ENCODE results near the gene SPRR2G. TPM values are rescaled to one million over a fixed set of nuclear protein-coding genes. Genes with fewer than 3 reads are reported as not detected.
"Not testable (repeated sequence)": the region's sequence is repeated elsewhere in the genome, so short reads cannot be mapped to it uniquely, and the experiment has no call there.

SPRR2G gene
- total RNA-seq, 6 donors from 2014 or later, result not detected

- 66 to 82% methylated on average over 3 of the region's 3 CpGs for WGBS, 2 donors
- no peak overlapping the region for H3K27ac ChIP-seq
These were observed 1.8 kb upstream of the SPRR2G start for GRCh38 chr1:153152481-153152880.

DNA sequence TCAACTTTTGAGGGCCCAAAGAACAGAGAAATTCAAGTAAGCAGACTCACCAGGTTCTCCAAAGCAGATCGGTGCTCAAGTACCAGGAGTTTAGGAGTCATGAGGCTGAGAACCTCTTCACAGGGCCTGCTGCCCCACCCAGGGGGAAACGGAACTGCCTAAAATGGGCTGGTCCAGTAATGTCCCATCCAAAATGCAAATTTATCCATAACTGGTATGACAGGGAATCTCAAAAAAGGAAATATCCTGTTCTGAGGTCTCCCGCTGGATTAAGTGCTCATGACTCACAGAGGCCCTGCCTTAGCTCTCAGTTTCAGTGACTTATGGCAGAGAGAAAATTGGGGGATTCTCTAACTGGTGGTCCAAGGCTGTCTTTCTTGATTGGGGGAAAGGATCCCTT is 9.3 kb downstream of the SPRR2G start:
- Histone ChIP-seq H3K9me3 (no peaks in the 10 kb centered on the region), H3K4me3 (no peak overlapping the region), H3K36me3 (no peaks in the 10 kb centered on the region), H3K4me1 (no peaks in the 10 kb centered on the region), H3K27me3 (no peaks in the 10 kb centered on the region), H3K27ac (no peak overlapping the region)
- ATAC-seq (ENCODE audit: low FRiP score in 2 of 2), result no peak
- TF ChIP-seq EP300 (IDR thresholded peaks at IDR 0.05) (no peak), POLR2A (IDR thresholded peaks at IDR 0.05) (no peak), POLR2AphosphoS5 (IDR thresholded peaks at IDR 0.05) (no peak)
- TF ChIP-seq, protein P1, sequence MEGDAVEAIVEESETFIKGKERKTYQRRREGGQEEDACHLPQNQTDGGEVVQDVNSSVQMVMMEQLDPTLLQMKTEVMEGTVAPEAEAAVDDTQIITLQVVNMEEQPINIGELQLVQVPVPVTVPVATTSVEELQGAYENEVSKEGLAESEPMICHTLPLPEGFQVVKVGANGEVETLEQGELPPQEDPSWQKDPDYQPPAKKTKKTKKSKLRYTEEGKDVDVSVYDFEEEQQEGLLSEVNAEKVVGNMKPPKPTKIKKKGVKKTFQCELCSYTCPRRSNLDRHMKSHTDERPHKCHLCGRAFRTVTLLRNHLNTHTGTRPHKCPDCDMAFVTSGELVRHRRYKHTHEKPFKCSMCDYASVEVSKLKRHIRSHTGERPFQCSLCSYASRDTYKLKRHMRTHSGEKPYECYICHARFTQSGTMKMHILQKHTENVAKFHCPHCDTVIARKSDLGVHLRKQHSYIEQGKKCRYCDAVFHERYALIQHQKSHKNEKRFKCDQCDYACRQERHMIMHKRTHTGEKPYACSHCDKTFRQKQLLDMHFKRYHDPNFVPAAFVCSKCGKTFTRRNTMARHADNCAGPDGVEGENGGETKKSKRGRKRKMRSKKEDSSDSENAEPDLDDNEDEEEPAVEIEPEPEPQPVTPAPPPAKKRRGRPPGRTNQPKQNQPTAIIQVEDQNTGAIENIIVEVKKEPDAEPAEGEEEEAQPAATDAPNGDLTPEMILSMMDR (IDR thresholded peaks at IDR 0.05), result no peak
- WGBS, 2 donors, result 81 to 97% methylated on average over 3 of the region's 3 CpGs
- DNase-seq, result no peak

More at GRCh38 chr1:153152481-153152880, 1.8 kb upstream of the SPRR2G start:
- no peak for DNase-seq
- H3K4me3 ChIP-seq, result no peak overlapping the region
- H3K4me1 ChIP-seq, result no peaks in the 10 kb centered on the region
- no peaks in the 10 kb centered on the region for H3K27me3 ChIP-seq
- TF ChIP-seq EP300 (IDR thresholded peaks at IDR 0.05), result no peak
- TF ChIP-seq POLR2AphosphoS5 (IDR thresholded peaks at IDR 0.05), result no peak
- no peak for TF ChIP-seq POLR2A (IDR thresholded peaks at IDR 0.05)
- TF ChIP-seq, protein P1 (IDR thresholded peaks at IDR 0.05), result no peak
- peak in 1 of 2 donors; percentile 75 for ATAC-seq (ENCODE audit: low FRiP score in 2 of 2)
- no peaks in the 10 kb centered on the region for H3K36me3 ChIP-seq
- no peaks in the 10 kb centered on the region for H3K9me3 ChIP-seq

DNA sequence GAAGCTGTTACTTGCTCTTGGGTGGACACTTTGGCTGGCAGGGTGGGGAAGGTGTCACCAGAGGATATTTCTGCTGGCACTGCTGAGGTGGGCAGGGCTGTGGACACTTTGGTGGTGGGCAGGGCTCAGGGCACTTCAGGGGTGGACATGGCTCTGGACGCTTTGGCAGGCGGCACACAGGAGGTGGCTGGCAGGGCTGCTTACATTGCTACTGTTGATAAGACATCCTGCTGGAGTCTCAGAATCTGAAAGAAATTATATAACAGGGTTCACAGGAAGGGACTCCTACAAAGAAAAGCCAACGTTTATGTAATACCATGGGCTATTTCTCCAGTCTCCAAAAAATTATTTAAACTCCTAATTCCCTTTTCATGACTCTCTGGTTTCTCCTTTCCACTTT is 10.2 kb downstream of the SPRR2G start:
- Histone ChIP-seq H3K4me1 (no peaks in the 10 kb centered on the region), H3K27ac (no peak overlapping the region), H3K27me3 (no peaks in the 10 kb centered on the region), H3K36me3 (no peaks in the 10 kb centered on the region), H3K4me3 (no peak overlapping the region), H3K9me3 (no peaks in the 10 kb centered on the region)
- WGBS, 2 donors, result 53 to 71% methylated on average over 3 of the region's 3 CpGs
- ATAC-seq (ENCODE audit: low FRiP score in 2 of 2) (no peak), DNase-seq (peak in 1 of 2 donors; percentile 21)
- TF ChIP-seq POLR2A (IDR thresholded peaks at IDR 0.05) (no peak), EP300 (IDR thresholded peaks at IDR 0.05) (no peak), POLR2AphosphoS5 (IDR thresholded peaks at IDR 0.05) (no peak)
- TF ChIP-seq, protein P1 (IDR thresholded peaks at IDR 0.05), result no peak

DNA sequence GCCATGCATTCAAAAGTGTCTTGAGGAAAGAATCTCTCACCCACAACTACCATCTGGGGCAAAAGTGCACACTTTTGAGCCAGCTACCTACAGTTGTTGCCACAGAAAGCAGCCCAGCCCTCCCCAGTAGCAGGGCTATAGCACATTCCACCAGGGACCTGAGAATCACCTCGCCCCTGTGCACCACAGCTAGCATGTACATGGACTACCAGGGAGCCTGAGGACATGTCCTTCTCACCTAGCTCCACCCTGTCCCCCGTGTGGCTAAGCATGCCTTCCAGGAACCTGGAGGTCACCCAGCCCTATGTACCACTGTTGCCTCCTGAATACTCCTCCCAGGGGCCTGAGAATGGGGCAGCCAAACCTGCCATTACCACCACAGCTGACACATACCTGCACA is 16.9 kb downstream of the SPRR2G start:
- no peaks in the 10 kb centered on the region for H3K27me3 ChIP-seq
- H3K9me3 ChIP-seq, result no peaks in the 10 kb centered on the region
- H3K36me3 ChIP-seq, result no peaks in the 10 kb centered on the region
- H3K4me1 ChIP-seq, result no peaks in the 10 kb centered on the region
- ATAC-seq (ENCODE audit: low FRiP score in 2 of 2), result no peak
- DNase-seq, result no peak
- WGBS, 2 donors, result 78% methylated on average over 2 of the region's 2 CpGs; no CpG with 5 or more reads in 1 of the 2 donors
- TF ChIP-seq POLR2A (IDR thresholded peaks at IDR 0.05) (no peak), POLR2AphosphoS5 (IDR thresholded peaks at IDR 0.05) (no peak), EP300 (IDR thresholded peaks at IDR 0.05) (no peak)
- TF ChIP-seq, protein P1 (IDR thresholded peaks at IDR 0.05), result no peak
- no peak overlapping the region for H3K27ac ChIP-seq
- no peak overlapping the region for H3K4me3 ChIP-seq

DNA sequence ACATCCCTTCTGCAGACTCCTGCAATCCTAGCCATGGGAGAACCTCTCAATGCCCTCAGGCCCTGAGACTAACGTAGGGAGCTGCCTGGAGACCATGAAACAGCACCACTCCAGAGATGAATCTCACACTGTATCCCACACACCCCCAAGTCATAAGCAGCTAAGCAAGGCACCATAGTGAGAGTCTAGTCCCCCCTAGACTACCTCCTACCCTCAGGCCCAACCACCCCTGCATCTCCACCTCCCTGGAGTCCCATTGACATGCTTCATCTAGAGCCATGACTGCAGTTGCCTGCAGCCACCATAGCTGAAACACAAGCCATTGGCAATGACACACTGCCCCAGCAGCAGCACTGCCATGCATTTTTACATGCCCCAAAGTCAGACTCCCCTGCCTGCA is 17.4 kb downstream of the SPRR2G start:
- Histone ChIP-seq H3K27ac (no peak overlapping the region), H3K9me3 (no peaks in the 10 kb centered on the region), H3K36me3 (no peaks in the 10 kb centered on the region), H3K4me1 (no peaks in the 10 kb centered on the region), H3K27me3 (no peaks in the 10 kb centered on the region), H3K4me3 (no peak overlapping the region)
- WGBS, 2 donors, result 70 to 80% methylated on average over 1 of the region's 1 CpG
- ATAC-seq (ENCODE audit: low FRiP score in 2 of 2) (peak in 1 of 2 donors; percentile 65), DNase-seq (no peak)
- no peak for TF ChIP-seq EP300 (IDR thresholded peaks at IDR 0.05)
- TF ChIP-seq, protein P1 (IDR thresholded peaks at IDR 0.05), result no peak
- TF ChIP-seq POLR2A (IDR thresholded peaks at IDR 0.05), result no peak
- TF ChIP-seq POLR2AphosphoS5 (IDR thresholded peaks at IDR 0.05), result no peak

DNA sequence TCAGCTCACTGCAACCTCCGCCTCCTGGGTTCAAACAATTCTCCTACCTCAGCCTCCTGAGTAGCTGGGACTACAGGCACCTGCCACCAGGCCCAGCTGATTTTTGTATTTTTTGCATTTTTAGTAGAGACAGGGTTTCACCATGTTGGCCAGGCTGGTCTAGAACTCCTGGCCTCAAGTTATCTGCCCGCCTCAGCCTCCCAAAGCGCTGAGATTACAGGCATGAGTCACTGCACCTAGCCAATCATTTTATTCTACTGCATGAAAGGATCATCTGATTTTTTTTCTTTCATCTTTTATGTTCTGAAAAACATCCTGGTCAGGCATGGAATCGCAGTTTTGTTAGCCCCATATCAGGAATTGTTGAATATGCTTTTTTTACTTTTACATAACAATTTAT is 22.0 kb downstream of the SPRR2G start:
- H3K4me1 ChIP-seq; DNase-seq; ATAC-seq (ENCODE audit: low FRiP score in 2 of 2); H3K9me3 ChIP-seq; H3K27me3 ChIP-seq; H3K36me3 ChIP-seq; H3K4me3 ChIP-seq; H3K27ac ChIP-seq: not testable (repeated sequence)
- WGBS, 2 donors, result 93 to 94% methylated on average over 4 of the region's 4 CpGs

All from upper lobe of left lung (tissue), 6 donors.